OCI-LY3 (cell line): Measurements from ENCODE around the gene HNF1B.

Source experiments
- H2AFZ ChIP-seq: fragments of 200-600, 300-600 bp; shearing (Covaris generic); 2 replicates; pipeline ENCODE4 v1.6.0; 2014; ENCODE audit warnings: antibody characterized with exemption, low read depth, low read length
- H3K27ac ChIP-seq: fragments of 200-600, 300-600 bp; sonication (generic); 2 replicates; pipeline ENCODE4 v1.5.1; 2014; ENCODE audit warnings: mild to moderate bottlenecking, low read length, moderate library complexity, mixed read lengths
- H3K27me3 ChIP-seq: fragments of 200-600, 300-600 bp; sonication (generic); 2 replicates; pipeline ENCODE4 v1.6.1; 2014; ENCODE audit warnings: low read depth, low read length, mixed read lengths
- H3K36me3 ChIP-seq: fragments of 200-600, 300-600 bp; sonication (generic); replicated peaks from 2 replicates; pipeline ENCODE3; 2014; ENCODE audit warnings: low read depth, low read length, mixed read lengths
- H3K4me1 ChIP-seq: fragments of 300-600, 200-600 bp; sonication (generic); 2 replicates; pipeline ENCODE4 v1.6.1; 2014; ENCODE audit warnings: low read length, mixed read lengths
- H3K4me2 ChIP-seq: fragments of 200-600, 300-600 bp; sonication (generic); 2 replicates; pipeline ENCODE4 v1.6.1; 2014; ENCODE audit warnings: low read length, mixed read lengths
- H3K4me3 ChIP-seq: fragments of 300-600, 200-600 bp; sonication (generic); 2 replicates; pipeline ENCODE4 v1.5.1; 2014; ENCODE audit warnings: antibody characterized with exemption, mild to moderate bottlenecking, low read length, moderate library complexity
- H3K79me2 ChIP-seq: fragments of 300-600, 200-600 bp; shearing (Covaris generic); 2 replicates; pipeline ENCODE4 v1.6.1; 2014; ENCODE audit warnings: mild to moderate bottlenecking, low read length, mixed read lengths
- H3K9ac ChIP-seq: fragments of 300-600, 200-600 bp; shearing (Covaris generic); 2 replicates; pipeline ENCODE4 v1.6.0; 2014; ENCODE audit warnings: mild to moderate bottlenecking, low read length, moderate library complexity
- H3K9me3 ChIP-seq: fragments of 200-600, 300-600 bp; shearing (Covaris generic); 2 replicates; pipeline ENCODE4 v1.6.1; 2014; ENCODE audit warnings: low read length, mixed read lengths; ENCODE audit not compliant: insufficient read depth
- H4K20me1 ChIP-seq: fragments of 200-600, 300-600 bp; sonication (generic); 2 replicates; pipeline ENCODE4 v1.6.1; 2016; ENCODE audit warnings: low read length, mixed read lengths; ENCODE audit not compliant: insufficient read depth
- EZH2phosphoT487 ChIP-seq: fragments of 200-600 bp; shearing (Covaris generic); IDR thresholded peaks from 2 replicates; pipeline ENCODE4 v1.6.1; 2018; ENCODE audit warnings: antibody characterized with exemption, mixed run types, low read depth
- TF ChIP-seq, protein P1 (sequence below): fragments of 200-600, 300-600 bp; sonication (generic); IDR thresholded peaks from 2 replicates; pipeline ENCODE4 v1.5.1; 2014; ENCODE audit warnings: antibody characterized with exemption, low read length, low read depth

HNF1B gene

DNA sequence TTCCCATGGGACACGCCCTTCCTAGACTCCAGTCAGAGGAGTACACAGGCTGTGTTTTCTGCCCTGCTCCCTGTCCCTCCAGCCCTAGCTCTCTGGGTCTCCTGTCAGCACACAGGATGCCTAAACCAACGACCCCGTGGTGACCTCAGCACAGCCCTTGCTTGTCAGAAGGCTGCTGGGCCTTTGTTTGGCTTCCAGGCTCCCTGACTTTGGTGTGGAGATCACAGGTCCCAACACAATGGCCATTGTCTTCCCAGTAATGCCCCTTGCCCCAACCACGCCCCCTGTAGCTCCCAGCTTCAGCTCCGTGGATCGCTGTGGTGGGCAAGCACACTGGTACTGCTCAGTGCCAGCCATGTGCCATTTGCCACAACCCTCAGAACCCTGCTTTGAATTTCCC lies 15.0 kb downstream of the HNF1B start:
- peaks cover 42% of the 10 kb centered on the region for H4K20me1 ChIP-seq
- H3K9me3 ChIP-seq, result no peaks in the 10 kb centered on the region
- peaks cover 35% of the 10 kb centered on the region for H3K79me2 ChIP-seq
- H3K9ac ChIP-seq, result no peak overlapping the region
- H3K36me3 ChIP-seq, result peaks cover 78% of the 10 kb centered on the region
- no peak overlapping the region for H3K4me2 ChIP-seq
- no peaks in the 10 kb centered on the region for H3K4me1 ChIP-seq
- no peak overlapping the region for H3K27ac ChIP-seq
- no peak overlapping the region for H2AFZ ChIP-seq
- H3K4me3 ChIP-seq, result no peak overlapping the region
- H3K27me3 ChIP-seq, result no peaks in the 10 kb centered on the region
- TF ChIP-seq, protein P1, sequence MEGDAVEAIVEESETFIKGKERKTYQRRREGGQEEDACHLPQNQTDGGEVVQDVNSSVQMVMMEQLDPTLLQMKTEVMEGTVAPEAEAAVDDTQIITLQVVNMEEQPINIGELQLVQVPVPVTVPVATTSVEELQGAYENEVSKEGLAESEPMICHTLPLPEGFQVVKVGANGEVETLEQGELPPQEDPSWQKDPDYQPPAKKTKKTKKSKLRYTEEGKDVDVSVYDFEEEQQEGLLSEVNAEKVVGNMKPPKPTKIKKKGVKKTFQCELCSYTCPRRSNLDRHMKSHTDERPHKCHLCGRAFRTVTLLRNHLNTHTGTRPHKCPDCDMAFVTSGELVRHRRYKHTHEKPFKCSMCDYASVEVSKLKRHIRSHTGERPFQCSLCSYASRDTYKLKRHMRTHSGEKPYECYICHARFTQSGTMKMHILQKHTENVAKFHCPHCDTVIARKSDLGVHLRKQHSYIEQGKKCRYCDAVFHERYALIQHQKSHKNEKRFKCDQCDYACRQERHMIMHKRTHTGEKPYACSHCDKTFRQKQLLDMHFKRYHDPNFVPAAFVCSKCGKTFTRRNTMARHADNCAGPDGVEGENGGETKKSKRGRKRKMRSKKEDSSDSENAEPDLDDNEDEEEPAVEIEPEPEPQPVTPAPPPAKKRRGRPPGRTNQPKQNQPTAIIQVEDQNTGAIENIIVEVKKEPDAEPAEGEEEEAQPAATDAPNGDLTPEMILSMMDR, result no peak
- TF ChIP-seq EZH2phosphoT487, result no peak

DNA sequence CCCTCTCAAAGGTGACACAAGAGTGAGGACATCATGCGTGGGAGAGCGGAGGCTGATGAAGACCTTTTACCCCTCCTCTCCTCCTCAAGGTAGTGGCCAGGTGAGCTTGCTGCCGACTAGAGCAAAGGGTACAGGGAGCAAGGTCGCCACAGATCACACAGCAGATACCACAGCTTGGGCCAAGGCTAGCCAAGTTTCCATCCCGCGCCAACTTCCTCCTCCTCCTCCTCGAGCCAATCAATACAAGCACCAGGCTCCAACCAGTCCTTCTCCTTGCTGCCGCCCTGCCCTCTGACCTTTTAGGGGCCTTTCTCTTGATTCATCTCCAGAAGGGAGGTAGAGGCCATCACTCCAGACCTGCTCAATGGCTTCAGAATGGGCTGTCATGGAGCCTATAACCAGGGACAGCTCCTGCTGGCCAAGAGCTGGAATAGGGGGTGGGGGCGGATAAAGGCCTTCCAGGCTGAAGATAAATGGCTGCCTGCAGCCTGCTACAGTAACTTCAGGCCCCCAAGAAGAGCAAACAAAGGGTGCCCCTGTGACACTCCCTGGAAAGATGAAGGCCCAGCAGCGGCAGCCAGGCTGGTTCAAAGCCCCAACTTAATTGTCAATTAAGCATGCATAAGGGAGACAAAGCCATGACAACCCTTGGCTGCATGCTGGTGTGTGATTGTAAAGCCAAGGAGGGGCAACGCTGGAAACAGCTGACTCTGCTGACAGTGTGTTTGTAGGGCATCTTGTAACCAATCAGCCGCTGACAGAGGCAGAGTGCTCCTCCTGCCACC lies 17.8 kb downstream of the HNF1B start:
- Histone ChIP-seq H3K4me3 (no peak overlapping the region), H4K20me1 (peaks cover 50% of the 10 kb centered on the region), H3K4me1 (no peaks in the 10 kb centered on the region), H3K36me3 (peaks cover 76% of the 10 kb centered on the region), H3K27ac (no peak overlapping the region), H3K79me2 (peaks cover 42% of the 10 kb centered on the region), H3K9me3 (no peaks in the 10 kb centered on the region), H3K27me3 (no peaks in the 10 kb centered on the region), H3K9ac (no peak overlapping the region), H3K4me2 (no peak overlapping the region), H2AFZ (no peak overlapping the region)
- TF ChIP-seq, protein P1, result no peak
- no peak for TF ChIP-seq EZH2phosphoT487

DNA sequence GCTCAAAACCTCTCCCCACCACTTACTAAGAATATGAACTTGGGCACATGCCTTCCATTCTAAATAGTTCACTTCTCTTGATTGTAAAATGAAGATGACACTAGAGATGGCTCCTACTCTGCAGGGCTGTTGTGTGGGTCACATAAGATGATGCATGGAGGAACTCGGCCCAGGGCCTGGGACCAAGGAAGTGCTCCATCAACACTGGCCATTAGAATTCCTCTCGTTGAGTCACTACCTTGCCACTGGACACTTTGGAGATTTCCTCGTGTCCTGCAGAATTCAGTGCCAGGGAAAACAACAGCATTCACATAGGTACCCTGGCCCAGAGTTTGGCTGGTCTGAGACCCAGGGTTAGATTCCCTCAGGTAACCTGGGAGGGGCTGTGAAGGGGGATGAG lies 18.6 kb downstream of the HNF1B start:
- no peak overlapping the region for H2AFZ ChIP-seq
- H3K9ac ChIP-seq, result no peak overlapping the region
- no peak overlapping the region for H3K27ac ChIP-seq
- H3K9me3 ChIP-seq, result no peaks in the 10 kb centered on the region
- no peak overlapping the region for H3K4me2 ChIP-seq
- TF ChIP-seq, protein P1, result no peak
- TF ChIP-seq EZH2phosphoT487, result no peak
- H3K79me2 ChIP-seq, result peaks cover 45% of the 10 kb centered on the region
- H3K36me3 ChIP-seq, result peaks cover 76% of the 10 kb centered on the region
- no peaks in the 10 kb centered on the region for H3K27me3 ChIP-seq
- no peaks in the 10 kb centered on the region for H3K4me1 ChIP-seq
- H3K4me3 ChIP-seq, result no peak overlapping the region
- peaks cover 55% of the 10 kb centered on the region for H4K20me1 ChIP-seq

DNA sequence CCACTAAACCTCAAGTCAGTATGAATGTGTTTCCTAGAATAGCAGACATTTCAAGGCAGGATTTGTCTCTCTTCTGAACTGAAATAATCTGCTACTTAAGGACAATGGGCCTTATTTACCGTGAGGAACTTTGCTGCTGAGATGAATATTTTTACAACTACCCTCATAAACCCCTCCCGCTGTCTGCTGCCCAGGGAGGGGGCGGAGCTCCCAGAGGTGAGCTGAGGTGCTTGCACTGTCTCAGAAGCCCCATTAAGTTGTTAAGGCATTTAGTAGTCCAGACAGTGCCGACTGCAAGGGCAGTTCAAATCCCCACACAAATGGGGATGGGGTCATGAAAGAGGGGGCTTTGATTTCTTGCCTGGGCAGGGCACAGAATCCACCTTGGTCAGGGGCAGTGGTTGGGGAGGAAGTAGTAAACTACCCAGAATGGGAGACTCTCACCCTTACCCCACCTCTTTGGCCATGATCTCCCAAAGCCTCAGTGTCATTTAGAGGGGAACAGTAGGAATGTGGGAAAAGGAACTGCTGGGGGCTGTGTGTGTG lies 19.2 kb downstream of the HNF1B start:
- H3K4me2 ChIP-seq, result no peak overlapping the region
- H3K9ac ChIP-seq, result no peak overlapping the region
- H3K36me3 ChIP-seq, result peaks cover 76% of the 10 kb centered on the region
- no peak overlapping the region for H3K4me3 ChIP-seq
- peaks cover 40% of the 10 kb centered on the region for H3K79me2 ChIP-seq
- no peak overlapping the region for H3K27ac ChIP-seq
- TF ChIP-seq EZH2phosphoT487, result no peak
- TF ChIP-seq, protein P1, result no peak
- no peaks in the 10 kb centered on the region for H3K4me1 ChIP-seq
- no peak overlapping the region for H2AFZ ChIP-seq
- no peaks in the 10 kb centered on the region for H3K9me3 ChIP-seq
- peaks cover 50% of the 10 kb centered on the region for H4K20me1 ChIP-seq
- no peaks in the 10 kb centered on the region for H3K27me3 ChIP-seq
